ENCODE results near the gene NIP7.

NIP7 gene

GRCh38 chr16:69316595-69317034 is 23.0 kb upstream of the NIP7 start:
- Histone ChIP-seq H3K4me2 (ENCODE audit: low read length) (no peak overlapping the region), H3K79me2 (ENCODE audit: control insufficient read depth, low read length) (peaks cover 70% of the 10 kb centered on the region)

GRCh38 chr16:69318177-69318910 is 21.2 kb upstream of the NIP7 start:
- H3K4me1 ChIP-seq (ENCODE audit: control insufficient read depth, low read length) = peaks cover 6% of the 10 kb centered on the region; the same call in 1 of the 2 replicates
- H3K27ac ChIP-seq (ENCODE audit: low read depth, low read length) = no peak overlapping the region
- H3K9me3 ChIP-seq (ENCODE audit: control insufficient read depth, insufficient read depth, low read length) = no peaks in the 10 kb centered on the region
- peaks cover 92% of the 10 kb centered on the region for H3K36me3 ChIP-seq (ENCODE audit: control insufficient read depth, low read length)
- peaks cover 6% of the 10 kb centered on the region; the same call in 1 of the 2 replicates for H4K20me1 ChIP-seq (ENCODE audit: control insufficient read depth, insufficient read depth, low read depth, low read length)
- no peak overlapping the region for H3K4me3 ChIP-seq (ENCODE audit: low read length)
- H3F3A ChIP-seq (ENCODE audit: control insufficient read depth, insufficient read depth) = no peaks in the 10 kb centered on the region
- no peaks in the 10 kb centered on the region for H3K9me2 ChIP-seq (replicated peaks; ENCODE audit: control insufficient read depth, low read length)
- TF ChIP-seq EZH2phosphoT487 (IDR thresholded peaks at IDR 0.05; ENCODE audit: borderline replicate concordance, low read length) (no peak), CTCF (IDR thresholded peaks at IDR 0.05; ENCODE audit: low read depth, low read length, poor library complexity, severe bottlenecking) (no peak)
- peaks cover 70% of the 10 kb centered on the region for H3K79me2 ChIP-seq (ENCODE audit: control insufficient read depth, low read length)
- no peaks in the 10 kb centered on the region for H3K27me3 ChIP-seq (ENCODE audit: control insufficient read depth, low read length)
- no peak overlapping the region for H3K4me2 ChIP-seq (ENCODE audit: low read length)

More at GRCh38 chr16:69316595-69317034, 23.0 kb upstream of the NIP7 start:
- TF ChIP-seq CTCF (IDR thresholded peaks at IDR 0.05; ENCODE audit: low read depth, low read length, poor library complexity, severe bottlenecking) (no peak), EZH2phosphoT487 (IDR thresholded peaks at IDR 0.05; ENCODE audit: borderline replicate concordance, low read length) (no peak)
- H3K27me3 ChIP-seq (ENCODE audit: control insufficient read depth, low read length) = no peaks in the 10 kb centered on the region
- H3K4me1 ChIP-seq (ENCODE audit: control insufficient read depth, low read length) = peaks cover 6% of the 10 kb centered on the region
- H3K27ac ChIP-seq (ENCODE audit: low read depth, low read length) = no peak overlapping the region
- no peak overlapping the region for H3K4me3 ChIP-seq (ENCODE audit: low read length)
- H3K36me3 ChIP-seq (ENCODE audit: control insufficient read depth, low read length) = peaks cover 81% of the 10 kb centered on the region
- H4K20me1 ChIP-seq (ENCODE audit: control insufficient read depth, insufficient read depth, low read depth, low read length) = peaks cover 6% of the 10 kb centered on the region
- no peaks in the 10 kb centered on the region for H3K9me3 ChIP-seq (ENCODE audit: control insufficient read depth, insufficient read depth, low read length)
- no peaks in the 10 kb centered on the region for H3K9me2 ChIP-seq (replicated peaks; ENCODE audit: control insufficient read depth, low read length)
- H3F3A ChIP-seq (ENCODE audit: control insufficient read depth, insufficient read depth) = no peaks in the 10 kb centered on the region

- H3K27me3 ChIP-seq (ENCODE audit: control insufficient read depth, low read length) = no peaks in the 10 kb centered on the region
- no peak overlapping the region for H3K27ac ChIP-seq (ENCODE audit: low read depth, low read length)
- H3K79me2 ChIP-seq (ENCODE audit: control insufficient read depth, low read length) = peaks cover 70% of the 10 kb centered on the region
- TF ChIP-seq CTCF (IDR thresholded peaks at IDR 0.05; ENCODE audit: low read depth, low read length, poor library complexity, severe bottlenecking) (no peak), EZH2phosphoT487 (IDR thresholded peaks at IDR 0.05; ENCODE audit: borderline replicate concordance, low read length) (no peak)
- H3K4me2 ChIP-seq (ENCODE audit: low read length) = no peak overlapping the region
- H3K36me3 ChIP-seq (ENCODE audit: control insufficient read depth, low read length) = peaks cover 92% of the 10 kb centered on the region
- no peaks in the 10 kb centered on the region for H3K9me3 ChIP-seq (ENCODE audit: control insufficient read depth, insufficient read depth, low read length)
- H3K4me1 ChIP-seq (ENCODE audit: control insufficient read depth, low read length) = peaks cover 6% of the 10 kb centered on the region; the same call in 1 of the 2 replicates
- H4K20me1 ChIP-seq (ENCODE audit: control insufficient read depth, insufficient read depth, low read depth, low read length) = peaks cover 8% of the 10 kb centered on the region; the same call in 1 of the 2 replicates
- H3K9me2 ChIP-seq (replicated peaks; ENCODE audit: control insufficient read depth, low read length) = no peaks in the 10 kb centered on the region
- no peaks in the 10 kb centered on the region for H3F3A ChIP-seq (ENCODE audit: control insufficient read depth, insufficient read depth)
- no peak overlapping the region for H3K4me3 ChIP-seq (ENCODE audit: low read length)
These were observed 20.7 kb upstream of the NIP7 start for GRCh38 chr16:69318911-69319289.

Measured in DOHH2 (cell line).